NOMO-1 treated with dmso at 0.1 percent for 144 hours (cell line): ENCODE data around the gene SORBS1.
A peak's percentile ranks its signal among the peaks of the same experiment; 100 is the strongest.

Experiments used
- DNase-seq: peaks from one replicate; lab custom pipeline; 2025; ENCODE audit not compliant: unreplicated experiment; lab: John Stamatoyannopoulos, UW

Gene SORBS1

DNA sequence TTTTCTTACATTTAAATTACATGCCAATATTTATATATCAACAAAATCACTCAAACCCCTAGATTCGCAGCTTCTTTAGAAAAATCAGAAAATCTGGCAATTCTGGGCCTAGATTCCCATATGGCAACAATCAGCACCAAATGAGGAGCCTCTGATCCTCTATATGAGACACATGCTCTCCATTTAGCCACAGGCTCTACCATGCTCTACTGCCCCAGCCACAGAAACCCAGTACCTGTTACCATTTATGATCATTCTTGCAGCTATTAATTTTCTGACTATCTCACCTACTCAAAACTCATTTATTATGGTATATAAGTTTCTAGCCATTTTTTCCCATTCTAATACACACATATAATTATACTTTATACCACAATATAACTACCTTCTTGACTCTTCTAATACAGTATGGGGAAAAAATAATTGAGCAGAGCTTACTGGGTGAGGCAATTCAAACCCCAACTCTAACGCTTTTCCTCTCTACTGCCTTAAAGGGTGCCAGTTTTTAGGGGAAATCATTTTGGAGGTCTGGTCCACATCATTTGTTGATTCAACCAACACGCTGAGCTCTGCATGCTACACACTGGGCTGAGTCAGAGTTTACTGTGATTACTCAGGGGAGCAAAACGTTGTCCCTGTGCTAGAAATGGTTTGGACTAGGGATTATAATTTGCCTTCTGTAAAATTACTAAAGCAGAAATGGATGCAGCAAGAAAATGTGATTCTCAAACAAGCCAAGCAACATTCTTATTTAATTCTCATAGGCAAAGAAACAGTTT is 281.9 kb downstream of the SORBS1 start:
- no peak for DNase-seq

DNA sequence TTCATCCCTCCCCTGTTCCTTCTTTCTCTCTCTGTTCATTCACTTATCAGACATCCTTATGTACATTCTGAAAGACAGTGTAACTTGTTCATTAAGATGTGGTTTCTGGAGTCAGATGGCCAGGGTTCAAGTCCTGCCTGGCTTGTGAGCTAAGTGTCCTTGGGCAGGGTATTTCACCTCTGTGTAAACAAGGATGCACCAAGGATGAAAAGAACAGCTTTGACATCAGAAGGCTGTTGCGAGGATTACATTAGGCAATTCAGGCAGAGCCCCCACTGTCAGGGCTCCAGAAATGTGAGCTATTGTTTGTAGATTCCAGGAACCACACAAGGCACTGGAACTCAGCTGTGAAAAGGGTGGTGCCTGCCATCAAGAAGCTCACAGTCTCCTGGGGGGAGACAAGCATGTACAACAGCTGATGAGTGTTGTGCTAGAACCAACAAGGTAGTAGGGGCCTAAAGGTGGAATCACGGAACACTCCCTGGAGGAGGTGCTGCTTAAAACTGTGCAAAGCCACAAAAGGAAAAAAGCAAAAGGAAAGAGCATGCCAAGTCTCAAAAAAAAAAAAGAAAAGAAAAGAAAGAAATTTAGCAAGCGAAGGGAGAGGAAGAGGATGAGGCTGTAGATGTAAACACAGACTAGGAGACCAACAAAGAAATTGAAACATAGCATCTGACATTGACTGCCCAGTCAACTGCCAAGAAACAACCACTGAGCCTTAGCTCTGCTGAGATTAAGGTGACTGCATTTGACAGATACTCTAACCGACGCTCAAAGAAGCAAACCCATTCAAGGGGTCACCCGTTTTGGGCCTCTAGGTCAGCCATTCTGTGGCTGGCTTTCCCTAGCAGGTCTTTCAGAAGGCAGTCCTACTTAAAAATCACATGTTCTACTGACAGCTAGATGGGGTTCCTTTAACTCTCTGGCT is 282.8 kb downstream of the SORBS1 start:
- DNase-seq, result no peak

DNA sequence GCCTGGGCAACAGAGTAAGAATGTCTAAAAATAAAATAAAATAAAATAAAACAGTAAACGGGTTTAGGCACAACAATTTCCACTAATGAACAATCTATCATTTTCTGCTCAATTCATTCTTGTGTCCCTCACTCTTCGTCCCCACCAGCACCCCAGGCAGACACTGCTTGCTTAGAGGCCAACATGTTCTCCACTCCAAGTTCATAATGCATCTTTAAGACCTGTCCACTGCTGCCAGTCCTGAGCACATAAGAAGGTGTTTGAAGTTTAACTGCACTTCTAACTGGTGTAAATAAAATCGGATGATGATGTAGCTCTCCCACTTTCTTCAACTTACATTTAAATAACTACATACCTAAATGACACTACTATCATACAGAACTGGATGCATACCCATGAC is 283.6 kb downstream of the SORBS1 start:
- no peak for DNase-seq

DNA sequence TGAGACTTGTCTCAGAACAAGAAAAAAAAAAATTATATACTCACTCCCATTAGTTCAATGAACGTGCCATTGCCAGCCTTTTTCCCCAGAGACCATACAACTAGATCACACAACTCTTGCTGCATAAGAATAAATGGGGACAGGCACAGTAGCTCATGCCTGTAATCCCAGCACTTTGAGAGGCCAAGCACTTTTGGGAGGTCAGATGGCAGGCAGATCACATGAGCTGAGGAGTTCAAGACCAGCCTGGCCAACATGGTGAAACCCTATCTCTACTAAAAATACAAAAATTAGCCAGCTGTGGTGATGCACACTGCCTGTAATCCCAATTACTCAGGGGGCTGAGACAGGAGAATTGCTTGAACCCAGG is 284.0 kb downstream of the SORBS1 start:
- DNase-seq, result no peak

DNA sequence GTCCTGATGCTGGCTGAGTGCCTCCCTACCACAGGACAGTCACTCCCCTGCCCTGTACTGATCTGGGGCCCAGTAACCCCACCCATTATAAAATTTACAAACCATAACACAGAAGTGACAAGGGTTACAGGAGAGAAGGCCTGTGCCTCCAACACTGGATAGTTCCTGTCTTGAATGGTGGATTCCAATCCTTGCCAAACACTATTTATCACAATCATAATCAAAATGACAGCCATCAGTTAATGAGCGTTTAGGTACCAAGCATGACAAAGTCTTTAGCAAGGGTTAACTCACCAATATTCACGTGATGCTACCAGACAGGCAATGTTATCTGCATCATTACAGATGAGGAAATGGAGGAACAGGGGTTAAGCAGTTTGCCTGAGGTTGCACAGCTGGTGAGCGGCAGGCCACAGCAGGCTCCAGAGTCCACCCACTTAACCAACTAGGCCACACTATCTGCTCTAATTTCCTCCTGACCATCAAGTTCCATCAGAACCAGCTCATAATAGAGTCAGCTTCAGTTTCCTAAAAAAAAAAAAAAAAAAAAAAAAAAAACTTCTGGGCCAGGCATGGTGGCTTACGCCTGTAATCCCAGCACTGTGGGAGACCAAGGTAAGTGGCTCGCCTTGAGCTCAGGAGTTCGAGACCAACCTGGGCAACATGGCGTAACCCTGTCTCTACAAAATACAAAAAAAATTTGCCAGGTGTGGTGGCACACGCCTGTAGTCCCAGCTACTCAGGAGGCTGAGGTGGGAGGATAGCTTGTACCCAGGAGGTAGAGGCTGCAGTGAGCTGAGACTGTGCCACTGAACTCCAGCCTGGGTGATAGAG is 284.6 kb downstream of the SORBS1 start:
- DNase-seq, result no peak

DNA sequence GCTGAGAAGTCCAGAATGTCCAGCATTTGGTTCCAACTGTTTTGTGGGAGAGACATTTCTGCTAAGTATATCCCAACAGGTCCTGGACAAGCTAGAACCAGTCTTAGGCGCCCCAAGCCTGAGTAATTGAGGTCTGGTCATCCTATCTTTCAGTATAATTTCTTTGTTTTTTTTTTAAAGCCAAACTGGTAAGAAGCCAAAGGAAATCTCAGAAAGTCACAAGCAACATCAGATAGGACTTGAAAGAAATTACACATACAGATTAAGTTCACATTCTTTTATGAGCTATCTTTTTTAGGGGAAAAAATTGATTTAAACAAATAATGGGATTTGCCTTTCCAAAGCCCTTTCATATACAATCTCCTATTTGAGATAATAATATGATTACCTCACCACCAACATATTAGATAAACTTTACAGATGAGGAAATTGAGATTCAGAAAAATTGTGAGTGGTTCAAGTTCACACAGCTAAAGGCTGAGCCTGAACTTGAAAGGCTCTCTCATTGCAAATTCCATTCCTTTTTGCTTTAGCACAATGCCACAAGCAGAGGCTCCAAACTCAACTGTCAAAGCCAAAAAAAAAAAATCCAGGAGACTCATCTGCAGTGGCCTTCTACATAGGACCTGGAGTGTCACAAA is 285.3 kb downstream of the SORBS1 start:
- no peak for DNase-seq

DNA sequence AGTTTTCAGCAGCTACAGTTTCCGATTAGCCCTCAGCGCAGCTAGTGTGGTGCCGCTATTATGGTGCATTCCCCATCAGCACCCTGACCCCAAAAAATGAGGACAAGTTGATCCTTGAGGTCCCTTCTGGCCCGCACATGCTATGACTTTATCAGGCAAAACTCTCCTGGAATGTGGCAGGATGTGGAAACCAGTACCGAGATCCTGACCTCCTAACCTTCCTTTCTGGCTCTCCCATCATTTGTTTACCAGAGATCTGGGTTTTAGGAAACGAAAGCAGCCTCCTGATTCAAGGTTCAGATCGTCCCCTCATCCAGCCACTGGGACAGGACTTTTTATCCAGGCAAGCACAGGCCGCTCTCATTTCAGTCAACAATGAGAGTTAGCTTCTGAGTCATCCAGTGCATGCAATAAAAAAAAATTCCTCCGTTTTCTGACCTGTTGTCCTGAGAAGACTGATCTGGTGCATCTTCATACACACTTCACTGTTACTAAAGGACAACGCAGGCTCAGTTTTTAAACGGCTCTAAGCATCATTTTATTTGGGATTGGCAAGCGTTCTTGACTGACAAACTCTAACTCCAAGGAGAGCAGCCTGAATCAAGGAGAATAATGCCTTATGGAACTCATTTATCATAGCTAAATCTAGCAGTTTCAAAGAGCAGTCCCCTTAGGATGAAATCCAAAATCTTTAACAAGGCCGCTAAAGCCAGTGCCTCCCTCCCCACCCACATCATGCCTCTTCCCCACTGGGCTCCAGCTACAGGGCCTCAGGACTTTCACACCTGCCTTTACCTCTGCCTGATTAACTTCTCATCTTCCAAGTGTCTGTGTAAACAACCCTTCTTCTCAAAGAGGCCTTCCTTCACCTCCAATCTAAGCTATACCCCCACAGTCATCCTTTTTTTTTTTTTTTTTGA is 287.5 kb downstream of the SORBS1 start:
- no peak for DNase-seq

DNA sequence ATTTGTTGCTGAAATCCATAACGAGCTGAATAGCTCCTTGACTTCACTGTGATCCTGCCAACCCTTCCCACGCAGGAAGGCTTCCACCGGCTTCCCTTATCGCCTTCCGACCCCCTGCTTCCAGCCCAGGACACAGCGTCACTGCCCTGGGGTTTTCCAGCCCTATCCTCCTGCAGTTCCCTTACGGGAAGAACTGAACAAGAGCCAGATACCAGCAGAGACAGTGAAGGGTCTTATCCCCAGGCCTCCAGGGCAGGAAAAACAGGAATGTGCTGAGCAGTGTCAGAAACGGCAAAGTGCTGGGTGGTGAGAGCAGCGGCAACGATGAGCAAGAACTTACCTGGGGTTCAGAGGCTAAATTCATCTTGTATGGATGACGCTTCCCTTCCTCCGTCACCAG is 292.7 kb downstream of the SORBS1 start:
- no peak for DNase-seq

DNA sequence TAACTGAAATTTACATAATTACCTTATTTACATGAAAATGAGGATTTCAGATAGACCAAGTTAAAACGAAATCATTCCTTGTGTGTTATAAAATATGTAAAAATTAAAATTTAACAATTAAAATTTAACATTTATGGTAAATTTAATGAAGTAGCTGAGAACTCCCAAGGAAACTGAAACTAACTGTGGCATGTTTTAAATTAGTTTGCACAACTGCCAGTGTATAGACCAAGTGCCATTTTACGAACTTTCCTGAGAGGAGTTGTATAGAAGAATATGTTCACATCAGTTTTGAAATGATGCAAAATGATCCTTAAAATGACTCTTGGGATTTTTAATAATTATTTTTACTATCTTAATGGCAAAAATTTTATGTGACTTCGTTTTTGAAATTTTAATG is 293.9 kb downstream of the SORBS1 start:
- DNase-seq, result no peak

DNA sequence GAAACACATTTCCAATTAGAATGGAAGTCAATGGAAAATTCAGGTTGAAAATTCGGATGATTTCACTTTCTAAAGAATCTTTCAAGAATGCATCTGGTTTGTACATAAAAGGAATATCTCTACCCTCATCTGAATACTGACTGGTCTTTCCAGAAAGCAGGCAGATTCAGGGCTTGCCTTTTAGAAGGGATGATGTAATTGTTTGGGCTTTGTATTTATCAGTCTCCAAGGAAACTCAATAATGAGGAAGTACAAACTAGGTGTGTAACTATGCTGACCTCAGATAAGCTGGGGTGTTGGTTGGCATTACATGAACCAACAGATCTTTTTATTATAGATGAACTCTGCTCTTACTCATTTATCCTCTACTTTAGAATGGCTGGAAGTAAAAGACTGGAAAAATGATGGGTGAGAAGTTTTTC is 294.5 kb downstream of the SORBS1 start:
- peak; percentile 10 for DNase-seq

DNA sequence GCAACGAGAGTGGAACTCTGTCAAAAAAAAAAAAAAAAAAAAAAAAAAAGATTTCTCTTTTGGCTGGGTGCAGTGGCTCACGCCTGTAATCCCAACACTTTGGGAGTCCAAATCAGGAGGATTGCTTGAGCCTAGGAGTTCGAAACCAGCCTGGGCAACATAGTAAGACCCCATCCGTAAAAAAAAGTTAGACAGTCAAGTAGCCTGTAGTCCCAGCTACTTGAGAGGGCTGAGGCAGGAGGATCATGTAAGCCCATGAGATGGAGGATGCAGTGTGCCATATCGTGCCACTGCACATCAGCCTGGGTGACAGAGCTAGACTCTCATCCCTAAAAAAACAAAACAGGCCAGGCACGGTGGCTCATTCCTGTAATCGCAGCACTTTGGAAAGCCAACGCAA is 295.6 kb downstream of the SORBS1 start:
- no peak for DNase-seq

DNA sequence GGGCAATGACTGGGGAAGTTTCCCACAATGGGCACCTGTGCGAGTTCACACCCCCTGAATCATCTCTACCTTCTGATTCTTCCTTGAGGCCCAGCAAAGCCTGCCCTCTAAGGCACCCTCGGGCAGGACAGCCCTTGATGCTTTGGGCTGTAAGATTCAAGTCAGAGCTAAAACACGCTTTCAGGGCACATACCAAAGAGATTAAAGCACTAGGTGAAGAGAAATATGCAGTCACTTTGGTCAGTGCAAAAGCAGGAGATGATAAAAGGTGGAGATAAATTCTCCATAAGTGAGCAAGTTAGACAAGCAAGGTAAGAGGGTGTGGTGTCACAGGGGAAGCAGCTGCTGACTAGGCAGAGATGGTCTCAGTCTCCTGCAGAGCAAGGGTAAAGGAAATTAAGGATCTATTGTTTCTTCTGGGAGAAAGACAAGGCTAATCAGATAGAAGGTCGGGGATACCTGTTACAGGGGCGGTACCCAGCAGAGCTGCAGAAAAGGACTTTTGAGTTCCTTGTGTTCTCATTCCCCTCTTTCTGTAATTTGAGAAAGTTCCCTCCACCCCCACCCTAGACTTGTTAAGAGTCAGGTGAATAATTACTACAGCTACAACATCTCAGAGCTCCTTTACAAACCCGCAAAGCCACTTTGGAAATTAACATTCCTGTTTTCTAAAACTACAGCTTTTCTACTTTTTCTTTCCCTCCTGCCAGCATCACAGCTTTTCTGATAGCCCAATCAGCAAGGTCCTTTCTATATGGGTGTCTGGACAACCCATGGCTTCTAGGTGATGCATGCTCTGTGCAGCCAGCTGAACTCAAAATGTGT is 296.7 kb downstream of the SORBS1 start:
- DNase-seq, result no peak

DNA sequence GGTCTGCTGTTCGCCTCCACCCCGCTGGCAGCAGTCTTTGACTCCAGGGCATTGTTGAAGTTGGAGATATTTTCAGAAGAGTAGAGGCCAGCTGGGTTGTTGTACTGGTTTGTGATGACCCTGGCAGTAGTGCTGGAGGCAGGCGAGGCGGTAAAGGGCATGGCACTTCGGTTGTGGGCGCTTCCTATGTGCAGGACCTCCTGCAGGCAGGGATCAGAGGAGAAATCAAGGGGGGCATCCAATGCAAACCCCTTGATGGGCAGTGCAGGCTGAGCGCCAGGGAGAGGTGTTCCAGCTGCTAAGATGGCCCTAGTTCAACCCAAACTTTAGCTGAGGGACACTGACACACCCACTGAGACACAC is 297.3 kb downstream of the SORBS1 start:
- DNase-seq, result no peak

DNA sequence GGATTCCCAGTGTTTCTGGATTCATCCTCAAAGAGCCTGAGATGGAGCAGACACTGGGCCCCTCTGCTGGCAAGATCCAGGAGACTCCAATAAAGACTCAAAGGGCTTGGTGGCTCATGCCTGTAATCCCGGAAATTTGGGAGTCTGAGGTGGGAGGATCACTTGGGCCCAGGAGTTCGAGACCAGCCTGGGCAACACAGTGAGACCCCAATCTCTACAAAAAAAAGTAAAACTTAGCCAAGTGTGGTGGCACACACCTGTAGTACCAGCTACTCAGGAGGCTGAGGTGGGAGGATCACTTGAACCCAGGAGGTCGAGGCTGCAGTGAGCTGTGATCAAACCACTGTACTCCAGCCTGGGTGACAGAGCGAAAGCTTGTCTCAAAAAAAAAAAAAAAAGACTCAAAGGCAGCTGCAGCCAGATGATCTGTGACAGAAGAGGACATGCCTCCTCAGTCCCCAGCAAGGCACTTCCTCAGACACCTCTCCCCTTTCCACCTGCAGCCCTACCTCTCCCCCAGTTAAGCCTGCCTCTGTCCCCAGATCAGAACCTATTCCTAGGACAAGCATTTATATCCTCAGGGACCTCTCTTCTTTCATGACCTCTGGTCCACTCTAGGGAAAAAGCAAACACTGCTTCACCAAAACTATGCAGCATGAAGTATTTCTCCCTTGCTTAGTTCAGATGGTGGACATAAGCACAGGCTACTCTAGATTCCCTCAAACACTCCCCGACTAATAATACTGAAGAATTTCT is 298.2 kb downstream of the SORBS1 start:
- no peak for DNase-seq

DNA sequence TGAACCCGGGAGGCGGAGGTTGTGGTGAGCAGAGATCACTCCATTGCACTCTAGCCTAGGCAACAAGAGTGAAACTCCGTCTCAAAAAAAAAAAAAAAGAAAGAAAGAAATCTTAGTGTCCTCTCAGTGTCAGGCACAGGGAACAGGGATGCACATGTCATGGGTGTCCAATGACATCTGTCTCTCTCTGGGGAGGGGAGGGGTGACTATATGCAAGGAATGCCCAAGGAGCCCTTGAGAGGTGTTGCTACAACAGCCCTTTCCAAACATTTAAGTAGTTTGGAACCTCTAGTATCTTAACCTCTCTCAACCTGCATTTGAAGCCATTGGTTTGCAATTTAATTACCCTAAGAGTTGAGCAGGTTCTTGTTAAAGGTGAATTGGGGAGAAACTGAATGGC is 299.2 kb downstream of the SORBS1 start:
- no peak for DNase-seq
